HEK293 (cell line): ENCODE measurements around the gene GAS5.
"Not testable (repeated sequence)": the region's sequence is repeated elsewhere in the genome, so short reads cannot be mapped to it uniquely, and the experiment has no call there.

Source experiments
- CTCF ChIA-PET: fragments of 350-600 bp; formaldehyde crosslinking; extraction: SDS; loops from one replicate; lab custom pipeline; 2021; ENCODE audit warnings: antibody characterized with exemption; lab: Yijun Ruan, JAX
- POLR2A ChIA-PET: fragments of 300-600 bp; formaldehyde crosslinking; extraction: SDS; loops from one replicate; lab custom pipeline; 2020; ENCODE audit warnings: antibody characterized with exemption, inconsistent platforms; lab: Yijun Ruan, JAX
- H3K27ac ChIP-seq: fragments of 200-500 bp; sonication (Bioruptor generic); 2 replicates; pipeline ENCODE4 v1.5.1; 2014; ENCODE audit warnings: low read depth, low read length, control low read depth, inconsistent platforms; ENCODE audit errors: extremely low read depth
- H3K36me3 ChIP-seq, 2 experiments: fragments of 200-500 bp in 1 of 2; sonication (Bioruptor generic) in 1 of 2; 1 replicate in 1 of 2; 2 replicates in 1 of 2; pipeline ENCODE4 v1.5.1; 2014 to 2017; ENCODE audit warnings: inconsistent platforms in 2 of 2, low read length in 2 of 2; ENCODE audit not compliant: control insufficient read depth in 2 of 2, insufficient read depth in 1 of 2
- H3K4me1 ChIP-seq: fragments of 200-500 bp; sonication (Bioruptor generic); 2 replicates; pipeline ENCODE4 v1.5.1; 2014; ENCODE audit warnings: mild to moderate bottlenecking, low read length, inconsistent platforms; ENCODE audit not compliant: control insufficient read depth, insufficient read depth
- H3K4me3 ChIP-seq: 2 replicates; pipeline ENCODE4 v1.5.1; 2011; ENCODE audit warnings: low read depth, mild to moderate bottlenecking, control low read depth, low read length, moderate library complexity
- H3K9me3 ChIP-seq: fragments of 200-500 bp; sonication (Bioruptor generic); 2 replicates; pipeline ENCODE4 v1.5.1; 2014; ENCODE audit warnings: low read depth, low read length, inconsistent platforms; ENCODE audit not compliant: control insufficient read depth, insufficient read depth
- CTCF ChIP-seq: fragments of 450-650 bp; formaldehyde crosslinking; IDR thresholded peaks from 2 replicates; pipeline ENCODE4 v1.5.1; 2016; ENCODE audit warnings: missing biosample characterization, missing genetic modification characterization
- GLI4 ChIP-seq: fragments of 450-650 bp; formaldehyde crosslinking; IDR thresholded peaks from 2 replicates; pipeline ENCODE4 v1.5.1; 2016; ENCODE audit warnings: missing biosample characterization, missing genetic modification characterization
- KLF8 ChIP-seq: fragments of 450-650 bp; formaldehyde crosslinking; IDR thresholded peaks from 2 replicates; pipeline ENCODE4 v1.5.1; 2016; ENCODE audit warnings: missing biosample characterization, missing genetic modification characterization
- SP2 ChIP-seq: fragments of 450-650 bp; formaldehyde crosslinking; IDR thresholded peaks from 2 replicates; pipeline ENCODE4 v1.5.1; 2016; ENCODE audit warnings: missing biosample characterization, missing genetic modification characterization
- WT1 ChIP-seq: fragments of 450-650 bp; formaldehyde crosslinking; IDR thresholded peaks from 2 replicates; pipeline ENCODE4 v1.5.1; 2016; ENCODE audit warnings: missing biosample characterization, missing genetic modification characterization
- ZBTB44 ChIP-seq: fragments of 450-650 bp; IDR thresholded peaks from 2 replicates; pipeline ENCODE4 v1.5.1; 2018; ENCODE audit warnings: missing biosample characterization, mild to moderate bottlenecking, missing genetic modification characterization
- ZNF223 ChIP-seq: fragments of 450-650 bp; formaldehyde crosslinking; IDR thresholded peaks from 2 replicates; pipeline ENCODE4 v1.5.1; 2016; ENCODE audit warnings: missing biosample characterization, missing genetic modification characterization
- ZNF394 ChIP-seq: fragments of 450-650 bp; formaldehyde crosslinking; IDR thresholded peaks from 2 replicates; pipeline ENCODE4 v1.5.1; 2016; ENCODE audit warnings: missing biosample characterization, missing genetic modification characterization, mild to moderate bottlenecking, moderate library complexity, borderline replicate concordance
- ZNF398 ChIP-seq: fragments of 450-650 bp; formaldehyde crosslinking; IDR thresholded peaks from 2 replicates; pipeline ENCODE4 v1.5.1; 2017; ENCODE audit warnings: missing biosample characterization, missing genetic modification characterization
- ZNF426 ChIP-seq: fragments of 450-650 bp; formaldehyde crosslinking; IDR thresholded peaks from 2 replicates; pipeline ENCODE4 v1.5.1; 2017; ENCODE audit warnings: missing biosample characterization, missing genetic modification characterization, mild to moderate bottlenecking, inconsistent platforms, moderate library complexity
- ZNF521 ChIP-seq: fragments of 450-650 bp; formaldehyde crosslinking; IDR thresholded peaks from 2 replicates; pipeline ENCODE4 v1.5.1; 2017; ENCODE audit warnings: missing biosample characterization, mild to moderate bottlenecking, missing genetic modification characterization
- ZNF549 ChIP-seq: fragments of 450-650 bp; IDR thresholded peaks from 2 replicates; pipeline ENCODE4 v1.5.1; 2018; ENCODE audit warnings: missing biosample characterization, missing genetic modification characterization, mild to moderate bottlenecking, inconsistent platforms, moderate library complexity
- ZNF555 ChIP-seq: fragments of 450-650 bp; formaldehyde crosslinking; conservative IDR thresholded peaks from 2 replicates; pipeline ENCODE4 v1.5.1; 2017; ENCODE audit warnings: missing biosample characterization, mild to moderate bottlenecking, missing genetic modification characterization, inconsistent platforms
- ZNF701 ChIP-seq: fragments of 450-650 bp; formaldehyde crosslinking; IDR thresholded peaks from 2 replicates; pipeline ENCODE4 v1.5.1; 2016; ENCODE audit warnings: missing biosample characterization, missing genetic modification characterization

The GAS5 gene

DNA sequence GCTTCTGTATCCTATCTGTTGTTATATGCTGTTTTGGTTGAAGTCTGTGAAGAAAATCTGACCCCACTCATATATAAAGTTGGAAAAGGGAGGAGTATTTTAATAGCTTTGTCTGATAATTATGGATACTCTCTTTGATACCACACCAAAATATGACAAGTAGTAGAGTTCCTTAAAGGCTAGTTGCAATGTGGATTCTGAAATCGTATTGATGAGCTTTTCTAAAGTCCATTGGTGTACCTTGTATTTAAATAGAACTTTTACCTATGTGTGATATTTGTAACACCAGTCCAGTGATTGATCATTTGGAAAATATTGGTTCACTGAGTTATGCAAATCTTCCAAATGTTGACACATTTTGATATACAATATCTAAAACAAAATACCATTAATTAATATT is 7.7 kb downstream of the GAS5 start:
- H3K9me3 ChIP-seq: no peaks in the 10 kb centered on the region
- CTCF ChIA-PET: interaction anchor here (0.7 to 1.5 kb wide), 3 partner anchors 9 to 440 kb away, joined by 3 read pairs; no protein-coding TSS in a partner anchor
- H3K36me3 ChIP-seq: peaks cover 32 to 86% of the 10 kb centered on the region in 2 experiments
- TF ChIP-seq ZNF398 (tag by site-specific recombination): no peak
- no peak for TF ChIP-seq ZNF549 (tag by site-specific recombination)
- TF ChIP-seq ZBTB44 (tag by site-specific recombination): no peak
- TF ChIP-seq GLI4: no peak
- no peak for TF ChIP-seq SP2 (tag by site-specific recombination)
- no peak for TF ChIP-seq CTCF (tag by site-specific recombination)
- TF ChIP-seq ZNF394: no peak
- no peak for TF ChIP-seq ZNF701 (tag by site-specific recombination)
- TF ChIP-seq KLF8 (tag by site-specific recombination): no peak
- no peaks in the 10 kb centered on the region for H3K4me1 ChIP-seq
- POLR2A ChIA-PET: interaction anchor here (0.8 to 1.2 kb wide), 2 partner anchors 16 to 145 kb away, joined by 3 to 6 read pairs; partner anchors contain the start of gene KLHL20
- H3K4me3 ChIP-seq: no peak overlapping the region
- H3K27ac ChIP-seq: no peak overlapping the region

GRCh38 chr1:173859547-173859946 is 8.2 kb downstream of the GAS5 start:
- H3K27ac ChIP-seq, H3K9me3 ChIP-seq, H3K4me3 ChIP-seq, H3K4me1 ChIP-seq, POLR2A ChIA-PET: not testable (repeated sequence)
- peaks cover 28 to 84% of the 10 kb centered on the region in 2 experiments for H3K36me3 ChIP-seq
- CTCF ChIA-PET: interaction anchor here (0.7 to 1.0 kb wide), 2 partner anchors 10 to 440 kb away, joined by 3 read pairs; no protein-coding TSS in a partner anchor

- no peaks in the 10 kb centered on the region for H3K9me3 ChIP-seq
- ChIA-PET CTCF (no interaction called here), POLR2A (interaction anchor here (1.4 kb wide), 1 partner anchor 11 kb away, joined by 6 read pairs; the partner anchor contains the start of genes GAS5 and ZBTB37)
- no peaks in the 10 kb centered on the region for H3K4me1 ChIP-seq
- peaks cover 30 to 83% of the 10 kb centered on the region in 2 experiments for H3K36me3 ChIP-seq
- TF ChIP-seq ZBTB44 (tag by site-specific recombination) (no peak), ZNF426 (no peak), ZNF521 (tag by site-specific recombination) (no peak), ZNF555 (no peak), WT1 (tag by site-specific recombination) (no peak), ZNF223 (no peak)
- TF ChIP-seq, all 188 proteins: peak for 0
- no peak overlapping the region for H3K27ac ChIP-seq
- H3K4me3 ChIP-seq: no peak overlapping the region
Observed at GRCh38 chr1:173857363-173857917, 10.3 kb downstream of the GAS5 start.
